Stomach (tissue), 9 donors: ENCODE results near the gene HAND1. TPM values are rescaled to one million over a fixed set of nuclear protein-coding genes. Genes with fewer than 3 reads are reported as not detected.

Source experiments
- DNase-seq, 2 donors: peaks; one replicate each; pipeline versions ENCODE4 v3.0.0 to v3.0.0-alpha.2; 2013 to 2019
- H3K27ac ChIP-seq, 5 donors: fragments of 200-600 bp in 4 of 5; sonication (generic) in 4 of 5; one replicate each; pipeline ENCODE4 v1.5.1; 2013 to 2019; ENCODE audit warnings: mild to moderate bottlenecking in 1 of 5, moderate library complexity in 1 of 5
- H3K27me3 ChIP-seq, 3 donors: fragments of 200-600 bp; sonication (generic); one replicate each; pipeline ENCODE4 v1.5.1; 2017 to 2019; ENCODE audit warnings: mixed run types in 1 of 3
- H3K36me3 ChIP-seq, 4 donors: fragments of 200-600 bp; sonication (generic); 1 replicate in 3 of 4; 2 replicates in 1 of 4; pipeline ENCODE4 v1.5.1; 2016 to 2019
- H3K4me1 ChIP-seq, 4 donors: fragments of 200-600 bp; sonication (generic); one replicate each; pipeline ENCODE4 v1.5.1; 2016 to 2019
- H3K4me3 ChIP-seq, 4 donors: fragments of 200-600 bp; sonication (generic) in 3 of 4; one replicate each; pipeline ENCODE4 v1.5.1; 2016 to 2019; ENCODE audit warnings: mild to moderate bottlenecking in 1 of 4
- H3K9me3 ChIP-seq, 4 donors: fragments of 200-600 bp; sonication (generic); one replicate each; pipeline ENCODE4 v1.5.1; 2016 to 2019
- EP300 ChIP-seq: sonication (generic); formaldehyde crosslinking; IDR thresholded peaks from one replicate; pipeline ENCODE4 v1.6.1; 2017; ENCODE audit warnings: antibody characterized with exemption
- POLR2A ChIP-seq, 4 donors: fragments of 450-650 bp; IDR thresholded peaks; one replicate each; pipeline ENCODE4 v1.6.1; 2016; ENCODE audit warnings: antibody characterized with exemption in 4 of 4, control low read depth in 2 of 4, mild to moderate bottlenecking in 1 of 4, moderate library complexity in 1 of 4
- POLR2AphosphoS5 ChIP-seq, 3 donors: sonication (generic); formaldehyde crosslinking; IDR thresholded peaks; one replicate each; pipeline ENCODE4 v1.6.1; 2016; ENCODE audit warnings: antibody characterized with exemption in 3 of 3
- WGBS, 5 donors: extraction: QIAGEN DNeasy Blood & Tissue Kit in 3 of 5; methylation state at CpG; one replicate each; pipeline versions ENCODE4 v1.1.5 to v1.1.7; 2013 to 2018; 5-methylcytosine and 5-hydroxymethylcytosine counted together
- intact Hi-C: fragments of 100-400 bp; cut with DNase I; formaldehyde crosslinking; loops from one replicate; pipeline ENCODE4 v1.15.1; 2023; ENCODE audit warnings: low total_unique reads
- polyA plus RNA-seq, 3 donors: library from polyadenylated mRNA; stranded (reverse); fragments of 200-250 nt; gene quantifications; one replicate each; pipeline ENCODE4 v1.2.3, GENCODE V29; 2013
- total RNA-seq, 5 donors: library from RNA; depleted of rRNA; stranded (reverse); fragments of >200 nt; gene quantifications; one replicate each; pipeline versions ENCODE4 v1.1.0 to v1.2.3, GENCODE V29; 2014 to 2016
- TF ChIP-seq, protein P1 (sequence below), 7 experiments: fragments of 450-650 bp in 4 of 7; fragments of 200-600 bp in 3 of 7; sonication (generic) in 3 of 7; IDR thresholded peaks; one replicate each; pipeline ENCODE4 v1.5.1; 2016 to 2019; ENCODE audit warnings: antibody characterized with exemption in 7 of 7, control low read depth in 2 of 7, mild to moderate bottlenecking in 1 of 7
- donor health status: healthy with polysubstance abuse.
- donor health status: Bipolar disorder and iron deficiency.
- donor health status: healthy.

HAND1 gene
- total and polyA plus RNA-seq, 8 donors, result 32.2 TPM; not detected in 7

- H3K36me3 ChIP-seq, result no peaks in the 10 kb centered on the region
- no peak overlapping the region for H3K4me3 ChIP-seq
- 45 to 58% (median 51%) methylated on average over 3 of the region's 3 CpGs for WGBS, 5 donors
- no peak overlapping the region for H3K27ac ChIP-seq
- DNase-seq, result peak in 1 of 2 donors; percentile 62
- H3K9me3 ChIP-seq, result no peaks in the 10 kb centered on the region
- H3K27me3 ChIP-seq, result peaks cover 0 to 47% (median 15%) of the 10 kb centered on the region in 3 donors
- H3K4me1 ChIP-seq, result peaks cover 0 to 8% (median 6%) of the 10 kb centered on the region in 4 donors
- intact Hi-C loops, result no loop called here
- TF ChIP-seq EP300 (no peak), POLR2A (IDR thresholded peaks at IDR 0.05) (no peak), POLR2AphosphoS5 (IDR thresholded peaks at IDR 0.05) (no peak)
- TF ChIP-seq, protein P1, sequence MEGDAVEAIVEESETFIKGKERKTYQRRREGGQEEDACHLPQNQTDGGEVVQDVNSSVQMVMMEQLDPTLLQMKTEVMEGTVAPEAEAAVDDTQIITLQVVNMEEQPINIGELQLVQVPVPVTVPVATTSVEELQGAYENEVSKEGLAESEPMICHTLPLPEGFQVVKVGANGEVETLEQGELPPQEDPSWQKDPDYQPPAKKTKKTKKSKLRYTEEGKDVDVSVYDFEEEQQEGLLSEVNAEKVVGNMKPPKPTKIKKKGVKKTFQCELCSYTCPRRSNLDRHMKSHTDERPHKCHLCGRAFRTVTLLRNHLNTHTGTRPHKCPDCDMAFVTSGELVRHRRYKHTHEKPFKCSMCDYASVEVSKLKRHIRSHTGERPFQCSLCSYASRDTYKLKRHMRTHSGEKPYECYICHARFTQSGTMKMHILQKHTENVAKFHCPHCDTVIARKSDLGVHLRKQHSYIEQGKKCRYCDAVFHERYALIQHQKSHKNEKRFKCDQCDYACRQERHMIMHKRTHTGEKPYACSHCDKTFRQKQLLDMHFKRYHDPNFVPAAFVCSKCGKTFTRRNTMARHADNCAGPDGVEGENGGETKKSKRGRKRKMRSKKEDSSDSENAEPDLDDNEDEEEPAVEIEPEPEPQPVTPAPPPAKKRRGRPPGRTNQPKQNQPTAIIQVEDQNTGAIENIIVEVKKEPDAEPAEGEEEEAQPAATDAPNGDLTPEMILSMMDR (IDR thresholded peaks at IDR 0.05), result no peak
Measured at GRCh38 chr5:154523709-154524108, 45.7 kb upstream of the HAND1 start.

GRCh38 chr5:154523104-154523503 is 45.1 kb upstream of the HAND1 start:
- TF ChIP-seq, protein P1 (IDR thresholded peaks at IDR 0.05), result no peak
- no peak for TF ChIP-seq POLR2A (IDR thresholded peaks at IDR 0.05)
- no peak for TF ChIP-seq POLR2AphosphoS5 (IDR thresholded peaks at IDR 0.05)
- TF ChIP-seq EP300, result no peak
- Histone ChIP-seq H3K9me3 (no peaks in the 10 kb centered on the region), H3K4me1 (peaks cover 0 to 8% (median 6%) of the 10 kb centered on the region in 4 donors), H3K4me3 (no peak overlapping the region), H3K27me3 (peaks cover 0 to 51% (median 19%) of the 10 kb centered on the region in 3 donors), H3K36me3 (no peaks in the 10 kb centered on the region), H3K27ac (no peak overlapping the region)
- WGBS, 5 donors, result 78 to 95% (median 88%) methylated on average over 4 of the region's 4 CpGs
- intact Hi-C loops, result no loop called here
- DNase-seq, result no peak

DNA sequence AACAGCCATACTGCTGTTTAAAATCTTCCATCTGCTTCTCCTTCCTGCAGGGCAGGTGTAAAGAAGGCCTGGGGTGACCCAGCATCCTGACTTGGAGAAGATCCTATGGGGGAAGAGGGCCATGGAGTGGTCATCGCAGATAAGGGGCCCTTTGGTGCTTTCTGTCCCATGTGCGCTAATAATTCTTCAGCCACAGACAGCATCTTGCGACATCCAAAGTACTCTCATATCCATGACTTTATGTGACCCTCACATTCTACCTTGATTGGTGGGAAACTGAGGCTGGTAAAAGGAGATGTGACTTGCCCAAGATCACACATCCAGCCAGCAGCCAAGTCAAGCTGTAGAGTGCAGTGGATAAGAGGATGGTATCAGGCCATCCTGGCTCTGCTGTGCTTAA is 44.3 kb upstream of the HAND1 start:
- intact Hi-C loops, result no loop called here
- no peak overlapping the region for H3K27ac ChIP-seq
- no peak for DNase-seq
- peaks cover 0 to 8% (median 6%) of the 10 kb centered on the region in 4 donors for H3K4me1 ChIP-seq
- 92 to 99% (median 96%) methylated on average over 3 of the region's 3 CpGs for WGBS, 5 donors
- H3K4me3 ChIP-seq, result no peak overlapping the region
- TF ChIP-seq EP300, result no peak
- no peak for TF ChIP-seq POLR2AphosphoS5 (IDR thresholded peaks at IDR 0.05)
- no peak for TF ChIP-seq POLR2A (IDR thresholded peaks at IDR 0.05)
- TF ChIP-seq, protein P1 (IDR thresholded peaks at IDR 0.05), result no peak
- H3K9me3 ChIP-seq, result no peaks in the 10 kb centered on the region
- no peaks in the 10 kb centered on the region for H3K36me3 ChIP-seq
- H3K27me3 ChIP-seq, result peaks cover 0 to 51% (median 19%) of the 10 kb centered on the region in 3 donors

GRCh38 chr5:154521756-154522155 is 43.7 kb upstream of the HAND1 start:
- Histone ChIP-seq H3K27me3 (peaks cover 0 to 55% (median 19%) of the 10 kb centered on the region in 3 donors), H3K36me3 (no peaks in the 10 kb centered on the region), H3K4me1 (peaks cover 0 to 8% (median 6%) of the 10 kb centered on the region in 4 donors), H3K4me3 (no peak overlapping the region), H3K27ac (no peak overlapping the region), H3K9me3 (no peaks in the 10 kb centered on the region)
- no peak for DNase-seq
- 43 to 67% (median 49%) methylated on average over 3 of the region's 3 CpGs for WGBS, 5 donors
- intact Hi-C loops, result no loop called here
- TF ChIP-seq, protein P1 (IDR thresholded peaks at IDR 0.05), result no peak
- TF ChIP-seq POLR2AphosphoS5 (IDR thresholded peaks at IDR 0.05), result no peak
- TF ChIP-seq POLR2A (IDR thresholded peaks at IDR 0.05), result no peak
- TF ChIP-seq EP300, result no peak
